Bronchial epithelial cell (primary cell): ENCODE results near the gene CCND1. TPM values are rescaled to one million over a fixed set of nuclear protein-coding genes. Genes with fewer than 3 reads are reported as not detected.

ENCODE experiments used
- DNase-seq: peaks from one replicate; pipeline ENCODE4 v3.0.0-alpha.2; 2010; ENCODE audit warnings: low read depth
- FAIRE-seq: peaks from 2 replicates; lab custom pipeline; 2011; peaks lifted over from hg19 to GRCh38; lab: Jason Lieb, UNC
- H3K27me3 ChIP-seq: 2 replicates; pipeline ENCODE4 v1.5.1; 2011; ENCODE audit warnings: low read length; ENCODE audit not compliant: control insufficient read depth, insufficient read depth
- H3K36me3 ChIP-seq: 2 replicates; pipeline ENCODE4 v1.5.1; 2011; ENCODE audit warnings: low read length; ENCODE audit not compliant: control insufficient read depth, insufficient read depth
- H3K4me3 ChIP-seq: 2 replicates; pipeline ENCODE4 v1.5.1; 2011; ENCODE audit warnings: mild to moderate bottlenecking, low read depth, low read length, control low read depth
- total RNA-seq: library from RNA; depleted of rRNA; stranded (reverse); fragments of >200 nt; gene quantifications from 2 replicates; pipeline ENCODE4 v1.2.1, GENCODE V29; 2014
- TF ChIP-seq, protein P1 (sequence below): IDR thresholded peaks from 2 replicates; pipeline ENCODE4 v1.5.1; 2011; ENCODE audit warnings: mild to moderate bottlenecking, moderate library complexity, low read length, control low read depth, inconsistent platforms; ENCODE audit not compliant: insufficient read depth, severe bottlenecking

CCND1 gene
- total RNA-seq, 1 donor from 2014 or later: 198 TPM

- Histone ChIP-seq H3K36me3 (no peaks in the 10 kb centered on the region), H3K27me3 (no peaks in the 10 kb centered on the region), H3K4me3 (no peak overlapping the region)
- TF ChIP-seq, protein P1, sequence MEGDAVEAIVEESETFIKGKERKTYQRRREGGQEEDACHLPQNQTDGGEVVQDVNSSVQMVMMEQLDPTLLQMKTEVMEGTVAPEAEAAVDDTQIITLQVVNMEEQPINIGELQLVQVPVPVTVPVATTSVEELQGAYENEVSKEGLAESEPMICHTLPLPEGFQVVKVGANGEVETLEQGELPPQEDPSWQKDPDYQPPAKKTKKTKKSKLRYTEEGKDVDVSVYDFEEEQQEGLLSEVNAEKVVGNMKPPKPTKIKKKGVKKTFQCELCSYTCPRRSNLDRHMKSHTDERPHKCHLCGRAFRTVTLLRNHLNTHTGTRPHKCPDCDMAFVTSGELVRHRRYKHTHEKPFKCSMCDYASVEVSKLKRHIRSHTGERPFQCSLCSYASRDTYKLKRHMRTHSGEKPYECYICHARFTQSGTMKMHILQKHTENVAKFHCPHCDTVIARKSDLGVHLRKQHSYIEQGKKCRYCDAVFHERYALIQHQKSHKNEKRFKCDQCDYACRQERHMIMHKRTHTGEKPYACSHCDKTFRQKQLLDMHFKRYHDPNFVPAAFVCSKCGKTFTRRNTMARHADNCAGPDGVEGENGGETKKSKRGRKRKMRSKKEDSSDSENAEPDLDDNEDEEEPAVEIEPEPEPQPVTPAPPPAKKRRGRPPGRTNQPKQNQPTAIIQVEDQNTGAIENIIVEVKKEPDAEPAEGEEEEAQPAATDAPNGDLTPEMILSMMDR: no peak
- FAIRE-seq: no peak
- DNase-seq: no peak
Measured at GRCh38 chr11:69624293-69624692, 16.7 kb upstream of the CCND1 start.

GRCh38 chr11:69625476-69625875 is 15.5 kb upstream of the CCND1 start:
- TF ChIP-seq, protein P1: no peak
- Histone ChIP-seq H3K27me3 (no peaks in the 10 kb centered on the region), H3K4me3 (no peak overlapping the region), H3K36me3 (no peaks in the 10 kb centered on the region)
- FAIRE-seq (no peak), DNase-seq (no peak)

- DNase-seq (no peak), FAIRE-seq (no peak)
- H3K4me3 ChIP-seq: no peak overlapping the region
Measured at GRCh38 chr11:69627551-69627950, 13.4 kb upstream of the CCND1 start.

GRCh38 chr11:69630017-69630416 is 10.9 kb upstream of the CCND1 start:
- Histone ChIP-seq H3K4me3 (no peak overlapping the region), H3K27me3 (no peaks in the 10 kb centered on the region), H3K36me3 (no peaks in the 10 kb centered on the region)
- FAIRE-seq (peak; percentile 91), DNase-seq (peak; percentile 31)
- TF ChIP-seq, protein P1: no peak

More at GRCh38 chr11:69627551-69627950, 13.4 kb upstream of the CCND1 start:
- Histone ChIP-seq H3K36me3 (no peaks in the 10 kb centered on the region), H3K27me3 (no peaks in the 10 kb centered on the region)
- TF ChIP-seq, protein P1: no peak

GRCh38 chr11:69630424-69630823 is 10.5 kb upstream of the CCND1 start:
- H3K36me3 ChIP-seq: no peaks in the 10 kb centered on the region
- H3K4me3 ChIP-seq: no peak overlapping the region
- no peaks in the 10 kb centered on the region for H3K27me3 ChIP-seq
- DNase-seq (no peak), FAIRE-seq (no peak)
- TF ChIP-seq, protein P1: no peak

- H3K36me3 ChIP-seq: no peaks in the 10 kb centered on the region
- TF ChIP-seq, protein P1: no peak
- DNase-seq: no peak
- FAIRE-seq: no peak
- no peaks in the 10 kb centered on the region for H3K27me3 ChIP-seq
- H3K4me3 ChIP-seq: no peak overlapping the region
Measured at GRCh38 chr11:69632900-69633299, 8.1 kb upstream of the CCND1 start.
